SKM-1 treated with dmso at 0.1 percent for 144 hours (cell line): Measurements from ENCODE around the gene ATP4A.

ENCODE experiments used
- DNase-seq: peaks from one replicate; lab custom pipeline; 2025; ENCODE audit not compliant: unreplicated experiment; lab: John Stamatoyannopoulos, UW

The ATP4A gene

GRCh38 chr19:35566738-35567137, 3.3 kb upstream of the ATP4A start:
- no peak for DNase-seq

DNA sequence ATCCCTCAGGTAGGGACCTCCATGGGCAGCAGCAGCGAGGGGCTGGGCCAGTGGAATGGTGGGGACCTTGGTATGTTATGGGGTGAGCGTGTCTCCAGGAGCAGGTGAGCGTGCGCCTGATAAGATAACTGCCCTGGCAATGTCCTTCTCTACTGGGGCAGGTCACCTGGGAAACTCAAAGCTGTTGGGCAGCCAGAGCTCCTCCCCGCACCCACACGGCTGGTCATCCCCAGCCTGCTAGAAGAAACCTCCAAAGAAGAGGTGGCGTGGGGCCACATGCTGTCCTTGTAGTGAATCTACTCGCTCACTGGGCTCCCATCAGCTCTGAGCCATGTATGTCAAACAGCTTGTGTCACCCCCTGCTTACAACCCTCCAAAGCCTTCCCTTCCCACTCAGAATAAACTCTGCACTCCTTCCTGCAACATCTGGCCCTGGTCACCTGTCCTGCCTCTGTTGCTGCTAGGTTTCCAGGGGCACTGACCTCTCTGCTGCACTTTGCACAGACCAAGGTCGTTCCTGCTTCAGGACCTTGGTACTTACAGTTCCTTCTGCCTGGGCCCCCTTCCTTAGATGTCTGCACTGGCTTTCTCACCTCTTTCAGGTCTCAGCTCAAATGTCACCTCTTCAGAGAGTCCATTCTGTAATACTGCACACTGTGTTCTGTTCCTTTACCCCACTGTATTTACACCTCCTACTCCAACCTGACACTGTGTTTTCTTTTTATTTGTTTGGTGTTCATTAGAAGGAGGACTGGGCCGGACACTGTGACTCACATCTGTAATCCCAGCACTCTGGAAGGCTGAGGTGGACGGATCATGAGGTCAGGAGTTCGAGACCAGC, 1.8 kb upstream of the ATP4A start:
- DNase-seq: no peak

DNA sequence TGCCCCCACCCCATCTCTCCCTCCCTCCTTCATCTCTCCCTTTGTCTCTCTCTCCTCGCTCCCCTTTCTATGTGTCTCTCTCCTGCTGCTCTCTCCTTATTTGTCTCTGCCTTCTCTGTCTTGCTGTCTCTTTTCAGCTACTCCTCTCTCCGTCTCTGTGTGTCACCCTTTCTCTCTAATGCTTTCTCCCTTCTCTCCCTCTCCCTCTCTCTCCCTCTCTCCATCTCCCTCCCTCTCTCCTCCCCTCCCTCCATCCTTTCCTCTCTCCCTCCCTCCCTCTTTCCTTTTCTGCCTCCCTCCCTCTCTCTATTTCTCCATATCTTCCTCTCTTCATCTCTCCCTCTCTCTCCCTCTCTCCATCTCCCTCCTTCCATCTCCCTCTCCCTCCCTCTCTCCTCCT, 682 bp downstream of the ATP4A start:
- DNase-seq: no peak

DNA sequence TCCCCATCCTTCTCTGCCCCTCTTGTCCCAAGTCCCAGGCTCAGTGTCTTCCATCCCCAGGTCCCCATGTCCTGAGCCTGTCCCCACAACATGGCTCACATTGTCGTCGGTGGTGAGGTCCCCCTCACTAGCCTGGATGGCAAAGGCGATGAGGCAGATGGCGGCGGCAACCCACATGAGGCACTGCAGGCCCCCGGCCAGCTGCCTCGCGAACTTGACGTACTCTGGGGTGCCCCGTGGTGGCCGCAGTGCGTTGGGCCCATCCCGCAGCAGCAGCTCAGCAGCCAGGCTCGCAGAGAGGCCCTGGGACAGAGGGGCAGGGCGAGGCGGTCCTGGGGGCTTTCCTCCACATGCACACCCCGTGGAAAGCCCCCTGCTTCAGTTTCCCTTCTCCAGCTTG, 1.1 kb downstream of the ATP4A start:
- no peak for DNase-seq

DNA sequence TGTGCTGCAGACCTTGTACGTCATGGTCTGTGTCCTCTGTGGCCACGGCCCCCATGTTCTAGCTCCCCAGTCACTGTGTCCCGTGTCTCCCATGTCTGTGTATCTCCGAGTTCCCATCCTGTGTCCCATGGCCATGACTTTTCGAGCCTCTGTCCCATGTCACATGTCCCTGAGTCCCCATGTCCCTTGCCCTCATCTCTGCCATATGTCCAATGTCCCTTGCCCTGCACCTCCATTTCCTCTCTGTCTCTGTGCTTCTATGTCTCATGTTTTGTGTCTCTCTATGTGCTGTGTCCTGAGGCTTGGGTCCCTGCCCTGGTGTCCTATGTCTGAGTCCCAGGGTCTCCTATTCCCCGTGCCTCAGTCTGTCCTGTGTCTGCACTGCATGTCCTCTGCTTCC, 2.0 kb downstream of the ATP4A start:
- DNase-seq: no peak

DNA sequence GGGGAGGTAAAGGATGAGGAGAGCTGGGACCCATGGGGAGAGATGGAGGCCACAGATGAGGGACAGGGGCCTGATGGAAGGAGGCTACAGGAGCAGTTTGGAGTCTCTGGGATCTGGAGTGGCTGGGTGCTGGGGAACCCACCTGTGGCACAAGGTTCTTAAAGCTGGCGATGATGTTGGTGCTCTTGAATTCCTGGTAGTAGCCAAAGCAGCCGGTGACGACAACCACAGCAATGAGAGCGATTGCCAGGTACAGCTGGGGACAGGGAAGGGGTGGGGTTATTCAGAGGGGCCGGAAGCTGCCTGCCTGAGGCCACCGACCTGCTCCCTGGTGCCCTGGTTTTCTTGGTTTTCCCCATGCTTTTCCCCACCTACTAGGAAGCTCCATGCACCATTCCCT, 2.8 kb downstream of the ATP4A start:
- no peak for DNase-seq

GRCh38 chr19:35560271-35560670, 3.2 kb downstream of the ATP4A start:
- DNase-seq: no peak

GRCh38 chr19:35559781-35560180, 3.7 kb downstream of the ATP4A start:
- DNase-seq: no peak

GRCh38 chr19:35559281-35559659, 4.2 kb downstream of the ATP4A start:
- no peak for DNase-seq

GRCh38 chr19:35558400-35559280, 4.8 kb downstream of the ATP4A start:
- DNase-seq: no peak

DNA sequence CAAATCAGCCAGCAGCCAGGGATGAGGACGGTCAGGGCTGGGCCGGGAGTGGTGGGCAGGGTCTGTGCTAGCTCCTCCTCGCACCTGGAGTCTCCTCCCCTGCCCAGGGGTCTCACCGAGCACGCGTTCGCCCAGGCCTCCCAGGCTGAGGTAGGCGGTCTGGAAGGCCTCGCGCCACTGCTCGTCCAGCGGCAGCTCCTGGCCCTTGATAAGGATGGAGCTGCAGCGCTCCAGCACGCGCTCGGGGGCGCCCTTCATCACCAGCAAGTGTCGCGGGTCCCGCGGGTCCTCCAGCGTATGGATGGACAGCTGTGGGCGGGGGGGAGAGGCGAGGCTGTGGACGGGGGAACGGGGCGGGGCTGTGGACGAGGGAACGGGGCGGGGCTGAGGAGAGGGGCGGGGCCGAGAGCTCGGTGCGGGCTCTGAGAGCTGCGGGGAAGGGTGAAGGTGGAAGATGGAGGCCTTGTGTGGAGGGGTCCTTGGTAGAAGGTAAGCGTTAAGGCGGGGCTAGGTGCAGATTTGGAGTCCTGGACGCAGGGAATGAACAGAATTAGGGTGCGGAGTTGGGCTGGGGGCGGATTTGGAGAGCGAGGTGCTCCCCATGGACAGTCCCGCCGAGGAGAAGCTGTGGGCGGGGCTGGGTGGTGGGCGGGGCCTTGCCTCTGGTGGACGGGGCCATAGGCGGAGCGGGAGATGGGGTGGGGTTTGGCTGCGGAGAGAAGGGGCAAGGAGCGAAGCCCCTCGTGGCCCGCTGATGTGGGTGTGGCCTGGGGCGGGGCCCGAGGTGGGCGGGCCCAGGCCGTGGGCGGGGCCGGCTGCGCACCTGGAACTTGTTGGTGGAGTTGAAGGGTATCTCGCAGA, 5.7 kb downstream of the ATP4A start:
- DNase-seq: no peak

GRCh38 chr19:35556846-35557538, 6.5 kb downstream of the ATP4A start:
- no peak for DNase-seq

GRCh38 chr19:35556025-35556590, 7.3 kb downstream of the ATP4A start:
- DNase-seq: no peak

- DNase-seq: no peak
Observed at GRCh38 chr19:35555301-35556005, 8.0 kb downstream of the ATP4A start.

GRCh38 chr19:35554076-35554475, 9.4 kb downstream of the ATP4A start:
- DNase-seq: no peak

GRCh38 chr19:35553385-35554000, 10.0 kb downstream of the ATP4A start:
- no peak for DNase-seq

GRCh38 chr19:35552534-35553384, 10.7 kb downstream of the ATP4A start:
- DNase-seq: no peak

GRCh38 chr19:35551091-35551810, 12.2 kb downstream of the ATP4A start:
- no peak for DNase-seq
